Measurements from ENCODE around the gene SYNPO2.
"Not testable (repeated sequence)": the region's sequence is repeated elsewhere in the genome, so short reads cannot be mapped to it uniquely, and the experiment has no call there.

SYNPO2 gene

GRCh38 chr4:118987959-118988634, 99.4 kb downstream of the SYNPO2 start:
- DNase-seq (ENCODE audit: low read depth in 1 of 2, low spot score in 1 of 2): no peak
- TF ChIP-seq JUND (IDR thresholded peaks at IDR 0.05; ENCODE audit: low read depth): 0 out of 2 replicates have a peak, but pooled peaks have one; percentile 19
- in situ Hi-C loops (cut with HindIII; ENCODE audit: low pct_unique_long_range_greater_than_20kb, low sequenced_read_pairs): no loop called here

GRCh38 chr4:118988635-118988972, 100.0 kb downstream of the SYNPO2 start:
- DNase-seq (ENCODE audit: low read depth in 1 of 2, low spot score in 1 of 2): no peak
- no peak for TF ChIP-seq JUND (IDR thresholded peaks at IDR 0.05; ENCODE audit: low read depth)
- in situ Hi-C loops (cut with HindIII; ENCODE audit: low pct_unique_long_range_greater_than_20kb, low sequenced_read_pairs): no loop called here

GRCh38 chr4:118989098-118990080, 100.7 kb downstream of the SYNPO2 start:
- TF ChIP-seq JUND (IDR thresholded peaks at IDR 0.05; ENCODE audit: low read depth): no peak
- in situ Hi-C loops (cut with HindIII; ENCODE audit: low pct_unique_long_range_greater_than_20kb, low sequenced_read_pairs): no loop called here
- peak in 1 of 2 experiments; percentile 89 for DNase-seq (ENCODE audit: low read depth in 1 of 2, low spot score in 1 of 2)

- in situ Hi-C loops (cut with HindIII; ENCODE audit: low pct_unique_long_range_greater_than_20kb, low sequenced_read_pairs): no loop called here
- no peak for TF ChIP-seq JUND (IDR thresholded peaks at IDR 0.05; ENCODE audit: low read depth)
- no peak for DNase-seq (ENCODE audit: low read depth in 1 of 2, low spot score in 1 of 2)
Observed at GRCh38 chr4:118991686-118992085, 103.0 kb downstream of the SYNPO2 start.

GRCh38 chr4:118992149-118992548, 103.5 kb downstream of the SYNPO2 start:
- DNase-seq (ENCODE audit: low read depth in 1 of 2, low spot score in 1 of 2): no peak
- no peak for TF ChIP-seq JUND (IDR thresholded peaks at IDR 0.05; ENCODE audit: low read depth)
- in situ Hi-C loops (cut with HindIII; ENCODE audit: low pct_unique_long_range_greater_than_20kb, low sequenced_read_pairs): no loop called here

GRCh38 chr4:118993333-118993732, 104.7 kb downstream of the SYNPO2 start:
- DNase-seq (ENCODE audit: low read depth in 1 of 2, low spot score in 1 of 2): no peak
- TF ChIP-seq JUND (IDR thresholded peaks at IDR 0.05; ENCODE audit: low read depth): no peak
- in situ Hi-C loops (cut with HindIII; ENCODE audit: low pct_unique_long_range_greater_than_20kb, low sequenced_read_pairs): no loop called here

GRCh38 chr4:118994030-118994429, 105.4 kb downstream of the SYNPO2 start:
- no peak for TF ChIP-seq JUND (IDR thresholded peaks at IDR 0.05; ENCODE audit: low read depth)
- in situ Hi-C loops (cut with HindIII; ENCODE audit: low pct_unique_long_range_greater_than_20kb, low sequenced_read_pairs): no loop called here
- DNase-seq (ENCODE audit: low read depth in 1 of 2, low spot score in 1 of 2): no peak

- DNase-seq (ENCODE audit: low read depth in 1 of 2, low spot score in 1 of 2): no peak
- in situ Hi-C loops (cut with HindIII; ENCODE audit: low pct_unique_long_range_greater_than_20kb, low sequenced_read_pairs): no loop called here
- TF ChIP-seq JUND (IDR thresholded peaks at IDR 0.05; ENCODE audit: low read depth): no peak
Observed at GRCh38 chr4:118995693-118996391, 107.2 kb downstream of the SYNPO2 start.

GRCh38 chr4:118997601-118998000, 108.9 kb downstream of the SYNPO2 start:
- TF ChIP-seq JUND (IDR thresholded peaks at IDR 0.05; ENCODE audit: low read depth): no peak
- in situ Hi-C loops (cut with HindIII; ENCODE audit: low pct_unique_long_range_greater_than_20kb, low sequenced_read_pairs): no loop called here

GRCh38 chr4:118999919-119000318, 111.3 kb downstream of the SYNPO2 start:
- in situ Hi-C loops (cut with HindIII; ENCODE audit: low pct_unique_long_range_greater_than_20kb, low sequenced_read_pairs): no loop called here
- no peak for DNase-seq (ENCODE audit: low read depth in 1 of 2, low spot score in 1 of 2)
- TF ChIP-seq JUND (IDR thresholded peaks at IDR 0.05; ENCODE audit: low read depth): no peak

More at GRCh38 chr4:118997601-118998000, 108.9 kb downstream of the SYNPO2 start:
- DNase-seq (ENCODE audit: low read depth in 1 of 2, low spot score in 1 of 2): no peak

GRCh38 chr4:119000400-119000799, 111.7 kb downstream of the SYNPO2 start:
- no peak for TF ChIP-seq JUND (IDR thresholded peaks at IDR 0.05; ENCODE audit: low read depth)
- no peak for DNase-seq (ENCODE audit: low read depth in 1 of 2, low spot score in 1 of 2)
- in situ Hi-C loops (cut with HindIII; ENCODE audit: low pct_unique_long_range_greater_than_20kb, low sequenced_read_pairs): no loop called here

- in situ Hi-C loops (cut with HindIII; ENCODE audit: low pct_unique_long_range_greater_than_20kb, low sequenced_read_pairs): no loop called here
- no peak for TF ChIP-seq JUND (IDR thresholded peaks at IDR 0.05; ENCODE audit: low read depth)
- DNase-seq (ENCODE audit: low read depth in 1 of 2, low spot score in 1 of 2): no peak
Observed at GRCh38 chr4:119002476-119002875, 113.8 kb downstream of the SYNPO2 start.

- DNase-seq (ENCODE audit: low read depth in 1 of 2, low spot score in 1 of 2); in situ Hi-C loops (cut with HindIII; ENCODE audit: low pct_unique_long_range_greater_than_20kb, low sequenced_read_pairs): not testable (repeated sequence)
Observed at GRCh38 chr4:119003001-119003400, 114.3 kb downstream of the SYNPO2 start.
